Stimulated activated CD4-positive, alpha-beta T cell treated with anti-CD3 and anti-CD28 coated beads, Interleukin-2, amount 100 ng/mL, for 24 hours (primary cell): ENCODE results near the gene PIP4P1.

Experiments
- DNase-seq, 2 donors: peaks; one replicate each; pipeline ENCODE4 v3.0.0-alpha.2; 2020

Gene PIP4P1

GRCh38 chr14:20434701-20435581, 26.3 kb downstream of the PIP4P1 start:
- no peak for DNase-seq

- no peak for DNase-seq
Measured at GRCh38 chr14:20429801-20430669, 31.2 kb downstream of the PIP4P1 start.

- no peak for DNase-seq
Measured at GRCh38 chr14:20428802-20429201, 32.4 kb downstream of the PIP4P1 start.

- no peak for DNase-seq
Measured at GRCh38 chr14:20428010-20428365, 33.2 kb downstream of the PIP4P1 start.

- DNase-seq: no peak
Measured at GRCh38 chr14:20427231-20428009, 33.8 kb downstream of the PIP4P1 start.

- DNase-seq: no peak
Measured at GRCh38 chr14:20424851-20425250, 36.4 kb downstream of the PIP4P1 start.

GRCh38 chr14:20422886-20423285, 38.3 kb downstream of the PIP4P1 start:
- no peak for DNase-seq

GRCh38 chr14:20421267-20421666, 40.0 kb downstream of the PIP4P1 start:
- no peak for DNase-seq

- no peak for DNase-seq
Measured at GRCh38 chr14:20419419-20419818, 41.8 kb downstream of the PIP4P1 start.

- DNase-seq: no peak
Measured at GRCh38 chr14:20418501-20418909, 42.7 kb downstream of the PIP4P1 start.

- DNase-seq: no peak
Measured at GRCh38 chr14:20417250-20418186, 43.7 kb downstream of the PIP4P1 start.

- DNase-seq: no peak
Measured at GRCh38 chr14:20416223-20416622, 45.0 kb downstream of the PIP4P1 start.

GRCh38 chr14:20415782-20416206, 45.4 kb downstream of the PIP4P1 start:
- peak in 1 of 2 donors; percentile 35 for DNase-seq

GRCh38 chr14:20413744-20414082, 47.5 kb downstream of the PIP4P1 start:
- DNase-seq: peak; percentile 16 to 28

GRCh38 chr14:20412876-20413743, 48.1 kb downstream of the PIP4P1 start, which contains the start of gene TEP1:
Gene TEP1 (minus strand): TSS chr14:20413501. CDS start chr14:20408439, 5,062 bp downstream.
- DNase-seq: peak; percentile 80 to 84

- DNase-seq: no peak
Measured at GRCh38 chr14:20412411-20412810, 48.8 kb downstream of the PIP4P1 start.

GRCh38 chr14:20409226-20409625, 52.0 kb downstream of the PIP4P1 start:
- DNase-seq: no peak
